Mucosa of rectum (tissue), 2 donors: ENCODE data around the gene SCAMP4.

Experiments used
- H3K27ac ChIP-seq, 2 donors: one replicate each; pipeline ENCODE4 v1.7.0; 2013; ENCODE audit warnings: inconsistent platforms in 2 of 2, low read depth in 2 of 2, low read length in 2 of 2
- H3K27me3 ChIP-seq, 2 donors: one replicate each; pipeline ENCODE4 v1.7.0; 2013; ENCODE audit warnings: low read length in 2 of 2; ENCODE audit not compliant: control insufficient read depth in 2 of 2, insufficient read depth in 2 of 2
- H3K36me3 ChIP-seq, 2 donors: one replicate each; pipeline ENCODE4 v1.7.0; 2013; ENCODE audit warnings: low read length in 2 of 2; ENCODE audit not compliant: control insufficient read depth in 2 of 2, insufficient read depth in 2 of 2
- H3K4me1 ChIP-seq, 2 donors: one replicate each; pipeline ENCODE4 v1.7.0; 2013; ENCODE audit warnings: low read length in 2 of 2, mild to moderate bottlenecking in 1 of 2; ENCODE audit not compliant: control insufficient read depth in 2 of 2, insufficient read depth in 2 of 2
- H3K4me3 ChIP-seq, 2 donors: one replicate each; pipeline ENCODE4 v1.7.0; 2013; ENCODE audit warnings: low read length in 2 of 2
- H3K9ac ChIP-seq, 2 donors: one replicate each; pipeline ENCODE4 v1.7.0; 2013; ENCODE audit warnings: low read length in 2 of 2, low read depth in 1 of 2, mild to moderate bottlenecking in 1 of 2
- H3K9me3 ChIP-seq, 2 donors: one replicate each; pipeline ENCODE4 v1.7.0; 2013; ENCODE audit warnings: low read length in 2 of 2; ENCODE audit not compliant: control insufficient read depth in 2 of 2
- donor health status: healthy.
- donor health status: Normal muscosa, but diverticular disease.

Gene SCAMP4

DNA sequence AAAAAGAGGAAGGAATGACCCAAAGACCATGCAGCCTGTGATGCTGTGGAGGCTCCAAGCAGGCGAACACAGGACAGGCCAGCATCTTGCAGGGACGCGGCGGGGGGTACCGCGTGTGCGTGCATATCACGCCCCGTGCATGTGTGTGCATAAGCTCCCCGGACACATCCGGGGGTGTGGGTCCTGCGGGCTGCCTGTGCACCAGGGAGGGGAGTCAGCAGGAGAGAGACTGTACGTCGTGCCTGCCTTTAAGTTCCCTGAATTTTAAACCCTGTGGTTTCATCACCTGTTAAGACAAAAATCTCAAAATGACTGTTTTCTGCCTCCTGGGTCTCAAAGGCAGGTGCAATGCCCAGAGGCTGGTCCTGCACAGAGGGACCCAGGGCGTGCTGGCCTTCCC, 16.6 kb downstream of the SCAMP4 start:
- Histone ChIP-seq H3K36me3 (peaks cover 32 to 42% of the 10 kb centered on the region in 2 donors), H3K9me3 (no peaks in the 10 kb centered on the region)

DNA sequence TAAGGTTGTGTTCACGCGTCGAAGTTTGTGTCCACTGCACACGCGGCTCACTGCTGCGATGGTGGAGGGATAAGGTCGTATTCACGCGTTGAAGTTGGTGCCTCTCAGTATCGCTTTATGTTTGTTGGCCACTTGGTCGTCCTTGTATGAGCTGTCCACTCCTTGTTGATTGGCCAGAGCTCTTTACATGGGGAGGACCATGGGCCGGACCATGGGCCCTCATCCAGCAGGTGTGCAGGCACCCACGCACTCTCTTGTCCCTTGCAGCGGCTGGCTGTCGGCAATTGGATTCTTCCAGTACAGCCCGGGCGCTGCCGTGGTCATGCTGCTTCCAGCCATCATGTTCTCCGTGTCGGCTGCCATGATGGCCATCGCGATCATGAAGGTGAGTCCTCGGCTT, 17.6 kb downstream of the SCAMP4 start:
- no peak overlapping the region for H3K4me3 ChIP-seq
- H3K9me3 ChIP-seq, result no peaks in the 10 kb centered on the region
- no peaks in the 10 kb centered on the region for H3K27me3 ChIP-seq
- H3K9ac ChIP-seq, result no peak overlapping the region
- H3K4me1 ChIP-seq, result no peaks in the 10 kb centered on the region
- H3K27ac ChIP-seq, result peak overlapping the region in 1 of 2 donors; percentile 23
- peaks cover 32 to 37% of the 10 kb centered on the region in 2 donors for H3K36me3 ChIP-seq

More for the DNA sequence above, 16.6 kb downstream of the SCAMP4 start:
- Histone ChIP-seq H3K4me1 (no peaks in the 10 kb centered on the region), H3K4me3 (no peak overlapping the region), H3K9ac (no peak overlapping the region), H3K27me3 (no peaks in the 10 kb centered on the region), H3K27ac (no peak overlapping the region)

DNA sequence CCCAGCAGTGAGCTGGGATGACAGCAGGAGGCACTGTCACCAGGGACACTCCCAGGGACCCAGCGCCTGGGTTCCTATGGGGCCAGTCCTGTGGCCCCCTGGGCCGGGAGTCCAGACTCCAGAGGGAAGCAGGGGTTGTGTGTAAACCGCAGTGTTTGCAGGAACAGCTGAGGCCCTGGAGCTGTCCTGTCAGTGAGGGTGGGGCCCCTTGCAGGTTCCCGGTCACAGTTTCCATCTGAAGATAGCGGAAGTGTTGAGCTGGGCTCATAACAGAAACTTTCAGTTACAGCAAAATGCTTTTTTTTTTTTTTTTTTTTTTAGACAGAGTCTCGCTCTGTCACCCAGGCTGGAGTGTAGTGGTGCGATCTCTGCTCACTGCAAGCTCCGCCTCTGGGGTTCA, 18.1 kb downstream of the SCAMP4 start:
- Histone ChIP-seq H3K9ac (no peak overlapping the region), H3K9me3 (no peaks in the 10 kb centered on the region), H3K4me1 (no peaks in the 10 kb centered on the region), H3K27me3 (no peaks in the 10 kb centered on the region), H3K4me3 (no peak overlapping the region), H3K27ac (peak overlapping the region in 1 of 2 donors; percentile 23), H3K36me3 (peaks cover 27 to 32% of the 10 kb centered on the region in 2 donors)

DNA sequence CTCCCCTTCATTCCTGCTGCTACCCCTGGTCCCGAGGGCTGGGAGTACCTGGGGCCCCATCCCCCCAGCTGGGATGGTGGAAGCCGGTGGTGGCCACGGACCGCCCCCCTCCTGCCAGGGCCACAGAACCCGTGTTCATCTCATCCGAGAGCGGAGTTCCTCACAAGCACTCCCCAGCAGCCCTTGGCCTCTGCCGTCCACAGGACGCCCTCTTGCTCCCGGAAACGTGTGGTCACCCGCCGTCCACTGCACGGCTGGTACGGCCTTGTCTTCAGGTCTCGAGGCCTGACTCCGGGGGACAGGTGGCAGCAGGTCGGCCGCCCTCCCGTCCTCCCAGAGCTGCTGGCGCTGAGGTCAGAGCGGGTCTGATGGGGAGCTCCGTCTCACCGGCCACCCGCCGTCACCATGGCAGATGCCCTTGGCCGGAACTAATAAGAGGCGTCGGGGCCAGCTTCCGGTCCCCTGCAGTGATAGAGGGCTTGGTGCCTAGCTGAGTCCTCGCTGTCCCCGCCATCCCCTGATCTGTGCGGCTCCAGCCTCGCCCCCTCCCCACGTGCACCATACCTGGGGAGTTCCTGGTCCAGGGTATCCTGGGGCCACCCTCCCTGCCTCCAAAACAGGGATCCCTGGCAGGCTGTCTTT, 19.2 kb downstream of the SCAMP4 start:
- peaks cover 22 to 29% of the 10 kb centered on the region in 2 donors for H3K36me3 ChIP-seq
- H3K4me3 ChIP-seq, result no peak overlapping the region
- no peak overlapping the region for H3K27ac ChIP-seq
- H3K4me1 ChIP-seq, result peaks cover 4 to 5% of the 10 kb centered on the region in 2 donors
- no peaks in the 10 kb centered on the region for H3K9me3 ChIP-seq
- no peaks in the 10 kb centered on the region for H3K27me3 ChIP-seq
- H3K9ac ChIP-seq, result no peak overlapping the region

DNA sequence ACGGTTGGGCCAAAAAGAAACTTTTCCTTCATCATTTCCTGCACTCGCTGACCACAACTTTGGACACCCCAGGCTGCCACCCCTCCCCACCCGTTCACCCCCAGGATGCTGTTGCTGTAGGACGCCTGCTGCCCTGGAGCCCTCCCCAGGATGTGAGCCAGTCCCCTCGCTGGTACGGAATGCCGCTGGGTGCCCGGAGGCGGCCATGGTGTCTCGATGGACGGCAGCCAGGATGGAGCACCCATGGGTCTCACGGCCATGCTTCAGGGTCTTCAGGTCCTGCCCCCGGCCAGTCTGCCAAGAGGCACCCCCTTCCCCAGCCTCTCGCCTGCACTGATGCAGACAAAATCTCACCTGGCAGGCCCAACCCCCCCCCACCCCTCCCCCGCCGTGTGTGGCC, 20.3 kb downstream of the SCAMP4 start:
- Histone ChIP-seq H3K27me3 (no peaks in the 10 kb centered on the region), H3K9me3 (no peaks in the 10 kb centered on the region), H3K36me3 (peaks cover 18 to 23% of the 10 kb centered on the region in 2 donors), H3K4me1 (peaks cover 10 to 11% of the 10 kb centered on the region in 2 donors), H3K4me3 (no peak overlapping the region), H3K27ac (no peak overlapping the region), H3K9ac (no peak overlapping the region)

DNA sequence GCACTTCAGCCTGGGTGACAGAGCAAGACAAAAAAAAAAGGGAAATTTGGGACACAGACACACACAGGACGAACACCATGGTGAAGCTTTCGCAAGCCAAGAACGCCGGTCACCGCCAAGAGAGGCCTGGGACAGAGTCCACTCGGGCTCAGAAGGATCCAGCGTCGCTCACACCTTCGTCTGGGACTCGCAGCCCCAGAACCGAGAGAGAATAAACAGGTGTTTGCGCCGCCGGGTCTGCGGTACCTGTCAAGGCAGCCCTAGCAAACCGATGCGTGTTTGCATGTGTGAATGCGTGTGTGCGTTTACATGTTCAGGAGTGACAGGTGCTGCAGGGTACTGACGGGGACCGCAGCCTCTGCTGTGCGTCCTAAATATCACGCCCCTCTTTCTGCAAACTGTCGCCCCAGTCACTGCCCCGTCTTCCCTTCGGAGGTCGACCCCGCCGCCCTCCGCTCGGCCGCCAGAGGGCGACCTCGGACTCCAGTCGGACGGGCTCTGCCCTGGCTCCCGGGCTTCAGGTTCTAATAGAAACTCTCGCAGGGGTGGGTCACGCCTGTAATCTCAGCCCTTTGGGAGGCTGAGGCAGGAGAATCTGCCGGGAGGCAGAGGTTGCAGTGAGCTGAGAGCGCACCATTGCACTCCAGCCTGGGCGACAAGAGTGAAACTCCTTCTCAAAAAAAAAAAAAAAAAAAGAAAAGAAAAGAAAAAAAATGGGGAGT, 24.0 kb downstream of the SCAMP4 start:
- peak overlapping the region; percentile 32 to 48 for H3K9ac ChIP-seq
- H3K4me3 ChIP-seq, result peak overlapping the region; percentile 59 to 65
- peaks cover 0 to 5% of the 10 kb centered on the region in 2 donors for H3K36me3 ChIP-seq
- H3K27ac ChIP-seq, result no peak overlapping the region
- no peaks in the 10 kb centered on the region for H3K27me3 ChIP-seq
- no peaks in the 10 kb centered on the region for H3K9me3 ChIP-seq
- H3K4me1 ChIP-seq, result peaks cover 10 to 11% of the 10 kb centered on the region in 2 donors

DNA sequence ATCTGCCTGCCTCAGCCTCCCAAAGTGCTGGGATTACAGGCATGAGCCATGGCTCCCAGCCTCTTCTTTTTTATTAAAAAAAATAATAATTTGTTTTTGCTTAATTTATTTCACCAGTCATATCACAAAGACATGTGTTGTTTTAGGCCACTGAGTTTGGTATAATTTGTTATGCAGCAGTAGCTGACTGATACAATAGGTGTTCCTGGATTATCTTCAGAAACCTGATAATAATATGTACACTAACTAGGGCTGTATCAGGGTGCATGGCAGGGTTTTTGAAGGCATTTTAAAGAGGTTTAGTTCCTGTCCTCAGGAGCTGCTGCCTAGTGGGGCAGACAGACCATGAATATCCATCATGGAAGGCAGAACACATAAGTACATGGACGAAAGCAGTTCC, 26.2 kb downstream of the SCAMP4 start:
- H3K4me1 ChIP-seq, result peaks cover 11 to 20% of the 10 kb centered on the region in 2 donors
- no peaks in the 10 kb centered on the region for H3K36me3 ChIP-seq
- no peak overlapping the region for H3K9ac ChIP-seq
- no peak overlapping the region for H3K27ac ChIP-seq
- no peak overlapping the region for H3K4me3 ChIP-seq
- no peaks in the 10 kb centered on the region for H3K27me3 ChIP-seq
- peaks cover 0 to 3% of the 10 kb centered on the region in 2 donors for H3K9me3 ChIP-seq

DNA sequence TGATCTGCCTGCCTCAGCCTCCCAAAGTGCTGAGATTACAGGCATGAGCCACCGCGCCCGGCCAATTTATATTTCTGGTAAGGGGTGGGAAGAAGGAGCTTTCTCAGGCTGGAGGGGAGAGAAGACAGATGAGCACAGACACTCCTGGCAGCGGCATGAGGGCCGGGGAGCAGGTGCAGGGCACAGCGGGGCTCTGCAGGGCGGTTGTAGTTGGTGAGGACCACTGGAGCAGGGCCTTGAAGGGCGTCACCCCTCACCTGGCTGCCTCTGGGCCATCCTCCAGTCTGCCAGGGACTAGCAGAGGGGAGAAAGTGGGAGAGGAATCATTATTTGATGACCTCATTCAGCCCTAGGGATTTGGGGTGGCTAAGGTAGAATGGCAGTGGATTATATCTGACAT, 27.2 kb downstream of the SCAMP4 start:
- H3K4me3 ChIP-seq, result no peak overlapping the region

DNA sequence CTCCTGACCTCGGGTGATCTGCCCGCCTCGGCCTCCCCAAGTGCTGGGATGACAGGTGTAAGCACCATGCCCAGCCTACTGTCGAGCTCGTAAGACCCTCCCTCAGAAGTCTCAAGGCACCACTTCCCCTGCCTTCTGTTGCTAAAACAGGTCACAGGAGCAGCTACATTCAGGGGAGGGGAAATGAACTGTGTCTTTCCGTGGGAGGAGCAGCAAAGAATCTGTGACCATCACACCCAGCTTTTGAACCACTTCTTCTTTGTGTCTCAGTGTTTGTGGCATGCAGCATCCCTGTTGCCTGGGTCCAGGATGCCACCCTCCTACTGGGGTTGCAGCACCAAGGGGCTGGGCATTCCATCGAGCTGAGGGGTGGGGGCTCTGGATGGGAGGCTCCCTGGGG, 28.0 kb downstream of the SCAMP4 start:
- Histone ChIP-seq H3K36me3 (no peaks in the 10 kb centered on the region), H3K9me3 (peaks cover 0 to 3% of the 10 kb centered on the region in 2 donors), H3K27ac (no peak overlapping the region), H3K4me3 (no peak overlapping the region), H3K4me1 (peaks cover 11 to 20% of the 10 kb centered on the region in 2 donors), H3K27me3 (no peaks in the 10 kb centered on the region), H3K9ac (no peak overlapping the region)

More for the DNA sequence above, 27.2 kb downstream of the SCAMP4 start:
- no peak overlapping the region for H3K27ac ChIP-seq
- H3K27me3 ChIP-seq, result no peaks in the 10 kb centered on the region
- H3K9ac ChIP-seq, result no peak overlapping the region
- peaks cover 11 to 20% of the 10 kb centered on the region in 2 donors for H3K4me1 ChIP-seq
- H3K9me3 ChIP-seq, result peaks cover 0 to 3% of the 10 kb centered on the region in 2 donors
- no peaks in the 10 kb centered on the region for H3K36me3 ChIP-seq

DNA sequence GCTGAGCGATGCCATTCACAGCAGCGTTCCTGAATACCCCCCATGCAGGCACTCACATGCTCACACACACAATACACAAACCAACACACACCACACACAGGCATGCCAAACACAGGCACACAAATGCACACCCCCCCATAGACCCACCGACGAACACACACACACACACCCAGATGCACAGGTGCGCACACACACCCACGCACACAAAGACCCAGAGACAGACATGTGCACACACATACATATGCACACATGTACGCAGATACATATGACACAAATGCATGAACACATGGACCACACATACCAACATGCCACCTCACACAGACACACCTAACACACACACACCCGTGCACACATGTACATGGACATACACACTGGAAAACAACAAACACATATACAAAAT, 28.7 kb downstream of the SCAMP4 start:
- peaks cover 0 to 3% of the 10 kb centered on the region in 2 donors for H3K9me3 ChIP-seq
- no peak overlapping the region for H3K9ac ChIP-seq
- no peaks in the 10 kb centered on the region for H3K27me3 ChIP-seq
- no peak overlapping the region for H3K27ac ChIP-seq
- peaks cover 10 to 20% of the 10 kb centered on the region in 2 donors for H3K4me1 ChIP-seq
- no peak overlapping the region for H3K4me3 ChIP-seq
- H3K36me3 ChIP-seq, result no peaks in the 10 kb centered on the region
